Loucy (cell line): ENCODE data around the gene NRIP3.

Source experiments
- H2AFZ ChIP-seq: fragments of 200-600 bp; sonication (generic); 2 replicates; pipeline ENCODE4 v1.6.0; 2016; ENCODE audit warnings: antibody characterized with exemption, mild to moderate bottlenecking, low read length, moderate library complexity
- H3F3A ChIP-seq: fragments of 200-600 bp; 2 replicates; pipeline ENCODE4 v1.6.0; 2016; ENCODE audit warnings: antibody characterized with exemption, low read depth, mild to moderate bottlenecking
- H3K27me3 ChIP-seq: fragments of 200-600 bp; sonication (generic); 2 replicates; pipeline ENCODE4 v1.6.1; 2014; ENCODE audit warnings: low read length, mild to moderate bottlenecking; ENCODE audit not compliant: insufficient read depth, poor library complexity, severe bottlenecking
- H3K36me3 ChIP-seq: fragments of 200-600 bp; sonication (generic); 2 replicates; pipeline ENCODE4 v1.6.1; 2016; ENCODE audit warnings: low read length; ENCODE audit not compliant: insufficient read depth
- H3K4me1 ChIP-seq: fragments of 200-600 bp; sonication (generic); 2 replicates; pipeline ENCODE4 v1.5.1; 2014; ENCODE audit warnings: low read length, mild to moderate bottlenecking; ENCODE audit not compliant: insufficient read depth, poor library complexity, severe bottlenecking
- H3K4me2 ChIP-seq: fragments of 200-600 bp; sonication (generic); 2 replicates; pipeline ENCODE4 v1.6.0; 2014; ENCODE audit warnings: antibody characterized with exemption, low read length, low read depth, mild to moderate bottlenecking; ENCODE audit not compliant: poor library complexity, severe bottlenecking
- H3K4me3 ChIP-seq: fragments of 200-600 bp; sonication (generic); 2 replicates; pipeline ENCODE4 v1.5.1; 2014; ENCODE audit warnings: low read length, mild to moderate bottlenecking, mixed read lengths; ENCODE audit not compliant: poor library complexity, severe bottlenecking
- H3K79me2 ChIP-seq: fragments of 200-600 bp; sonication (generic); 2 replicates; pipeline ENCODE4 v1.6.1; 2014; ENCODE audit warnings: low read length; ENCODE audit not compliant: insufficient read depth
- H3K9ac ChIP-seq: fragments of 200-600 bp; sonication (generic); 2 replicates; pipeline ENCODE4 v1.6.0; 2014; ENCODE audit warnings: mild to moderate bottlenecking, low read depth, low read length, moderate library complexity; ENCODE audit not compliant: poor library complexity, severe bottlenecking
- H3K9me2 ChIP-seq: fragments of 200-600 bp; sonication (generic); replicated peaks from 2 replicates; pipeline ENCODE4 v1.6.1; 2016; ENCODE audit warnings: low read depth, low read length, mixed read lengths
- H3K9me3 ChIP-seq: fragments of 200-600 bp; sonication (generic); 2 replicates; pipeline ENCODE4 v1.6.1; 2014; ENCODE audit warnings: mild to moderate bottlenecking, antibody characterized with exemption, low read length, low read depth; ENCODE audit not compliant: insufficient read depth
- H4K20me1 ChIP-seq: fragments of 200-600 bp; sonication (generic); 2 replicates; pipeline ENCODE4 v1.6.0; 2014; ENCODE audit warnings: antibody characterized with exemption, low read length, mild to moderate bottlenecking; ENCODE audit not compliant: insufficient read depth, poor library complexity, severe bottlenecking
- CTCF ChIP-seq: fragments of 200-600 bp; sonication (generic); conservative IDR thresholded peaks from 2 replicates; pipeline ENCODE4 v1.5.1; 2014; ENCODE audit warnings: mild to moderate bottlenecking, antibody characterized with exemption, low read length
- EZH2phosphoT487 ChIP-seq: fragments of 200-600 bp; IDR thresholded peaks from 2 replicates; pipeline ENCODE4 v1.6.1; 2018; ENCODE audit warnings: antibody characterized with exemption, mild to moderate bottlenecking, moderate library complexity, borderline replicate concordance

The NRIP3 gene

GRCh38 chr11:8998017-8998416, 5.8 kb downstream of the NRIP3 start:
- Histone ChIP-seq H3K79me2 (no peaks in the 10 kb centered on the region), H3F3A (no peaks in the 10 kb centered on the region), H3K4me1 (no peaks in the 10 kb centered on the region), H3K27me3 (no peaks in the 10 kb centered on the region), H4K20me1 (no peaks in the 10 kb centered on the region), H2AFZ (no peak overlapping the region), H3K4me3 (no peak overlapping the region), H3K9me3 (no peaks in the 10 kb centered on the region), H3K36me3 (no peaks in the 10 kb centered on the region), H3K9ac (no peak overlapping the region), H3K4me2 (no peak overlapping the region), H3K9me2 (no peaks in the 10 kb centered on the region)
- TF ChIP-seq CTCF (no peak), EZH2phosphoT487 (no peak)

- no peaks in the 10 kb centered on the region for H3K9me2 ChIP-seq
- TF ChIP-seq EZH2phosphoT487, result no peak
- no peak for TF ChIP-seq CTCF
Measured at GRCh38 chr11:8997451-8997850, 6.3 kb downstream of the NRIP3 start.

GRCh38 chr11:8989453-8989852, 14.3 kb downstream of the NRIP3 start:
- Histone ChIP-seq H3K9me3 (no peaks in the 10 kb centered on the region), H3K79me2 (no peaks in the 10 kb centered on the region), H3K4me3 (no peak overlapping the region), H4K20me1 (no peaks in the 10 kb centered on the region), H3K4me1 (no peaks in the 10 kb centered on the region), H2AFZ (no peak overlapping the region), H3K9me2 (no peaks in the 10 kb centered on the region), H3K4me2 (no peak overlapping the region), H3K36me3 (no peaks in the 10 kb centered on the region), H3K9ac (no peak overlapping the region), H3K27me3 (no peaks in the 10 kb centered on the region), H3F3A (no peaks in the 10 kb centered on the region)
- TF ChIP-seq CTCF (no peak), EZH2phosphoT487 (no peak)

More at GRCh38 chr11:8997451-8997850, 6.3 kb downstream of the NRIP3 start:
- no peak overlapping the region for H3K4me3 ChIP-seq
- H3K9me3 ChIP-seq, result no peaks in the 10 kb centered on the region
- no peak overlapping the region for H3K9ac ChIP-seq
- H4K20me1 ChIP-seq, result no peaks in the 10 kb centered on the region
- H3K4me1 ChIP-seq, result no peaks in the 10 kb centered on the region
- H3K4me2 ChIP-seq, result no peak overlapping the region
- no peaks in the 10 kb centered on the region for H3K79me2 ChIP-seq
- H2AFZ ChIP-seq, result no peak overlapping the region
- H3K36me3 ChIP-seq, result no peaks in the 10 kb centered on the region
- no peaks in the 10 kb centered on the region for H3K27me3 ChIP-seq
- no peaks in the 10 kb centered on the region for H3F3A ChIP-seq
